ENCODE results near the gene LTBP3. TPM values are rescaled to one million over a fixed set of nuclear protein-coding genes. Genes with fewer than 3 reads are reported as not detected.
"Not testable (repeated sequence)": the region's sequence is repeated elsewhere in the genome, so short reads cannot be mapped to it uniquely, and the experiment has no call there.

LTBP3 gene
- total and polyA plus RNA-seq, 4 donors, result 47.5 to 198 (median 114) TPM

GRCh38 chr11:65573391-65574079, 15.4 kb upstream of the LTBP3 start:
- DNase-seq (ENCODE audit: low read depth in 4 of 6, low spot score in 6 of 6), result no peak
- peak overlapping the region; percentile 67 for H3K27ac ChIP-seq (ENCODE audit: low read depth, low read length)
- peaks cover 40% of the 10 kb centered on the region for H3K36me3 ChIP-seq (ENCODE audit: control insufficient read depth, insufficient read depth, low read length)
- H3K4me3 ChIP-seq (ENCODE audit: low read depth, low read length), result peak overlapping the region; percentile 46
- 55% methylated on average over 21 of the region's 22 CpGs for WGBS (ENCODE audit: insufficient coverage)
- peaks cover 83% of the 10 kb centered on the region for H3K4me1 ChIP-seq (ENCODE audit: control insufficient read depth, insufficient read depth, low read length)
- peaks cover 8% of the 10 kb centered on the region for H3K27me3 ChIP-seq (ENCODE audit: control insufficient read depth, insufficient read depth, low read length)
- H3K9me3 ChIP-seq (ENCODE audit: control insufficient read depth, insufficient read depth, low read length), result no peaks in the 10 kb centered on the region

- Histone ChIP-seq H3K36me3 (ENCODE audit: control insufficient read depth, insufficient read depth, low read length) (peaks cover 46% of the 10 kb centered on the region), H3K27ac (ENCODE audit: low read depth, low read length) (peak within 1 kb of the TSS; percentile 67), H3K27me3 (ENCODE audit: control insufficient read depth, insufficient read depth, low read length) (peaks cover 8% of the 10 kb centered on the region), H3K4me3 (ENCODE audit: low read depth, low read length) (peak within 1 kb of the TSS; percentile 97), H3K4me1 (ENCODE audit: control insufficient read depth, insufficient read depth, low read length) (peaks cover 76% of the 10 kb centered on the region), H3K9me3 (ENCODE audit: control insufficient read depth, insufficient read depth, low read length) (no peaks in the 10 kb centered on the region)
- WGBS (ENCODE audit: insufficient coverage), result 0% methylated on average over 81 of the region's 86 CpGs
- peak in 4 of 6 donors; percentile 79 to 97 (median 92) for DNase-seq (ENCODE audit: low read depth in 4 of 6, low spot score in 6 of 6)
These were observed 14.3 kb upstream of the LTBP3 start, which contains the start of gene FAM89B for GRCh38 chr11:65572356-65573051. TSS of gene FAM89B (plus strand) at chr11:65572538. CDS start at chr11:65572670, 132 bp downstream.

DNA sequence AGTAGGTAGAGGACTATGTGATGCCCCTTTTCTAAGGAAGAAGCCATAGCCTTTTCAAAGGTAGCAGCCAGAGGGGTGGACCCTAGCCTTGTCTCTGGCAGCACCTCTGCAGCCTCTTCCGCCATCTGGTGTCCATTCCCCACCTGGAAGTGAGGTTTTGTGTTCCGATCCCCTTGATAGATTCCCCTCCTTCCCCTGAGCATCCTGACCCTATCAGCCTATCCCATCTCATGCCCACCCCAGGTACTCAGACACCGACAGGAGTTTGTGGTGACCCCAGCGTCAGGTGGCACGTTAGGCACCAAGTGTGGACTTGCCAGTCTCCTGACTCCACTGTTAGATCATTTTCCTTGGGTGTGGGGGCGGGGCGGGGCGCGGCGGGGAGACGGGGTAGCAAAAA, 13.8 kb upstream of the LTBP3 start:
- Histone ChIP-seq H3K4me1 (ENCODE audit: control insufficient read depth, insufficient read depth, low read length) (peaks cover 70% of the 10 kb centered on the region), H3K4me3 (ENCODE audit: low read depth, low read length) (peak overlapping the region; percentile 97), H3K27ac (ENCODE audit: low read depth, low read length) (peak overlapping the region; percentile 50), H3K27me3 (ENCODE audit: control insufficient read depth, insufficient read depth, low read length) (peaks cover 8% of the 10 kb centered on the region), H3K9me3 (ENCODE audit: control insufficient read depth, insufficient read depth, low read length) (no peaks in the 10 kb centered on the region), H3K36me3 (ENCODE audit: control insufficient read depth, insufficient read depth, low read length) (peaks cover 40% of the 10 kb centered on the region)
- peak in 2 of 6 donors; percentile 64 to 65 for DNase-seq (ENCODE audit: low read depth in 4 of 6, low spot score in 6 of 6)
- WGBS (ENCODE audit: insufficient coverage), result 2% methylated on average over 9 of the region's 11 CpGs

- H3K9me3 ChIP-seq (ENCODE audit: control insufficient read depth, insufficient read depth, low read length), result no peaks in the 10 kb centered on the region
- WGBS (ENCODE audit: insufficient coverage), result 81% methylated on average over 9 of the region's 9 CpGs
- H3K27ac ChIP-seq (ENCODE audit: low read depth, low read length), result peak overlapping the region; percentile 50
- peaks cover 38% of the 10 kb centered on the region for H3K36me3 ChIP-seq (ENCODE audit: control insufficient read depth, insufficient read depth, low read length)
- no peak for DNase-seq (ENCODE audit: low read depth in 4 of 6, low spot score in 6 of 6)
- H3K27me3 ChIP-seq (ENCODE audit: control insufficient read depth, insufficient read depth, low read length), result peaks cover 5% of the 10 kb centered on the region
- peak overlapping the region; percentile 97 for H3K4me3 ChIP-seq (ENCODE audit: low read depth, low read length)
- H3K4me1 ChIP-seq (ENCODE audit: control insufficient read depth, insufficient read depth, low read length), result peaks cover 65% of the 10 kb centered on the region
These were observed 13.3 kb upstream of the LTBP3 start for GRCh38 chr11:65571420-65571819.

- Histone ChIP-seq H3K27ac (ENCODE audit: low read depth, low read length) (peak within 1 kb of the TSS; percentile 98), H3K36me3 (ENCODE audit: control insufficient read depth, insufficient read depth, low read length) (peaks cover 35% of the 10 kb centered on the region), H3K9me3 (ENCODE audit: control insufficient read depth, insufficient read depth, low read length) (no peaks in the 10 kb centered on the region), H3K4me3 (ENCODE audit: low read depth, low read length) (peak within 1 kb of the TSS; percentile 97), H3K27me3 (ENCODE audit: control insufficient read depth, insufficient read depth, low read length) (peaks cover 1% of the 10 kb centered on the region), H3K4me1 (ENCODE audit: control insufficient read depth, insufficient read depth, low read length) (peaks cover 58% of the 10 kb centered on the region)
- peak; percentile 90 to 99 (median 94) for DNase-seq (ENCODE audit: low read depth in 4 of 6, low spot score in 6 of 6)
- WGBS (ENCODE audit: insufficient coverage), result under 1% methylated on average over 88 of the region's 89 CpGs
These were observed 12.1 kb upstream of the LTBP3 start, which contains the start of gene ZNRD2 for GRCh38 chr11:65569973-65570918. TSS of gene ZNRD2 (plus strand) at chr11:65570477. CDS start at chr11:65570492, 15 bp downstream.

GRCh38 chr11:65569164-65569972, 11.2 kb upstream of the LTBP3 start:
- H3K4me3 ChIP-seq (ENCODE audit: low read depth, low read length), result peak overlapping the region; percentile 97
- no peak for DNase-seq (ENCODE audit: low read depth in 4 of 6, low spot score in 6 of 6)
- WGBS (ENCODE audit: insufficient coverage), result 7% methylated on average over 27 of the region's 28 CpGs
- H3K9me3 ChIP-seq (ENCODE audit: control insufficient read depth, insufficient read depth, low read length), result no peaks in the 10 kb centered on the region
- H3K36me3 ChIP-seq (ENCODE audit: control insufficient read depth, insufficient read depth, low read length), result peaks cover 28% of the 10 kb centered on the region
- H3K4me1 ChIP-seq (ENCODE audit: control insufficient read depth, insufficient read depth, low read length), result peaks cover 50% of the 10 kb centered on the region
- H3K27ac ChIP-seq (ENCODE audit: low read depth, low read length), result peak overlapping the region; percentile 98
- no peaks in the 10 kb centered on the region for H3K27me3 ChIP-seq (ENCODE audit: control insufficient read depth, insufficient read depth, low read length)

DNA sequence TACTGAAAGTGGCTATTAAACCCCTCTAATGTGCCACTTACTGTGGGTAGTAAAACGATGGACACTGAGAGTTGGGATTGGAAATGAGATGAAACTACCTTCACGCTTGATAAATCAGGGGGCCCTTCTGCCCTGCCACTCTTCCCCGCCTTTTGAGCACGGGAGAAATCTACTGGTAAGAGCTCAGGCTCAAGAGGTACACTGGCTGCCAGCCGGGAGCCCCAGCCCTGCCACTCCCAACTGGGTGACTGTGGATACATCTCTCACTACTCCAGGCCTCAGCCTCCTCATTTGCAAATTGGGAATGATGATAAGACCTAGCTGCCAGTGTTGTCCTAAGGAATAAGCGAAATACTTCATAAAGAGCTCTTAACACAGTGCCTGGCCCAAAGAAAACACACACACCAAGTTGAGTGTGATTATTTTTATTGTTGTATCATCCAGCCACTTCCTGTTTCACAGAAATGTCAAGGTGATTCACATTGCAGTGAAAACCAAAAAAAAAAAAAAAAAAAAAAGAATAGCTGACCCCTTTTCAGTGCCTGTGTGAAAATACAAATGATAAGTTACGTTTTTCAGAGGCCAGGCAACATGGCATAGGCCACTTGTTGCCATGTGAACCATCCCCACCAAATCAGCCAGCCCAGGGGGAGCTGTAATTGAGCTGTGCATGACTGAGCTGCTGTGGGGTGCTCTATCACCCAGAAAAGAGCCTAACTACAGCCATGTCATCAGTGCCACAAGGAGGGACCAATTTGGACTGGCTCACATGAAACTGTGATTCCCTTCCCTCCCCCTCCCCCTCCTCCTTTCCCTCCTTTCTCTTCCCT, 7.7 kb upstream of the LTBP3 start:
- Histone ChIP-seq H3K27ac (ENCODE audit: low read depth, low read length) (no peak overlapping the region), H3K9me3 (ENCODE audit: control insufficient read depth, insufficient read depth, low read length) (no peaks in the 10 kb centered on the region), H3K4me3 (ENCODE audit: low read depth, low read length) (no peak overlapping the region), H3K4me1 (ENCODE audit: control insufficient read depth, insufficient read depth, low read length) (peaks cover 28% of the 10 kb centered on the region), H3K27me3 (ENCODE audit: control insufficient read depth, insufficient read depth, low read length) (no peaks in the 10 kb centered on the region), H3K36me3 (ENCODE audit: control insufficient read depth, insufficient read depth, low read length) (peaks cover 13% of the 10 kb centered on the region)
- WGBS (ENCODE audit: insufficient coverage), result 93% methylated on average over 3 of the region's 7 CpGs
- DNase-seq (ENCODE audit: low read depth in 4 of 6, low spot score in 6 of 6), result no peak

- WGBS (ENCODE audit: insufficient coverage), result 89% methylated on average over 9 of the region's 12 CpGs
- H3K27me3 ChIP-seq (ENCODE audit: control insufficient read depth, insufficient read depth, low read length); H3K4me3 ChIP-seq (ENCODE audit: low read depth, low read length); DNase-seq (ENCODE audit: low read depth in 4 of 6, low spot score in 6 of 6); H3K9me3 ChIP-seq (ENCODE audit: control insufficient read depth, insufficient read depth, low read length); H3K27ac ChIP-seq (ENCODE audit: low read depth, low read length): not testable (repeated sequence)
- H3K4me1 ChIP-seq (ENCODE audit: control insufficient read depth, insufficient read depth, low read length), result peaks cover 31% of the 10 kb centered on the region
- peaks cover 13% of the 10 kb centered on the region for H3K36me3 ChIP-seq (ENCODE audit: control insufficient read depth, insufficient read depth, low read length)
These were observed 6.9 kb upstream of the LTBP3 start for GRCh38 chr11:65564879-65565559.

Data from spinal cord (tissue), 10 donors.